ENCODE data around the gene DNAH10. TPM values are rescaled to one million over a fixed set of nuclear protein-coding genes. Genes with fewer than 3 reads are reported as not detected.

DNAH10 gene
- total RNA-seq, 1 donor from 2014 or later = 0.54 TPM

GRCh38 chr12:123950476-123951349 is 188.6 kb downstream of the DNAH10 start:
- H3K27me3 ChIP-seq (ENCODE audit: insufficient read depth, low read length) = no peaks in the 10 kb centered on the region
- H3K4me3 Mint-ChIP-seq (ENCODE audit: unreplicated experiment) = no peak overlapping the region
- H3K27me3 Mint-ChIP-seq (ENCODE audit: low read depth, unreplicated experiment) = no peaks in the 10 kb centered on the region
- no peaks in the 10 kb centered on the region for H3K36me3 ChIP-seq (ENCODE audit: insufficient read depth, low read length)
- no peak overlapping the region for H2AFZ ChIP-seq (ENCODE audit: low read depth, low read length)
- no peak for FAIRE-seq
- no peaks in the 10 kb centered on the region for H3K9me3 ChIP-seq (ENCODE audit: insufficient read depth, low read depth, low read length)
- no peak overlapping the region for H3K4me2 ChIP-seq (ENCODE audit: low read length)
- H3K4me3 ChIP-seq (ENCODE audit: insufficient read depth, low read depth, low read length) = no peak overlapping the region
- no peak overlapping the region for H3K9ac ChIP-seq (ENCODE audit: low read length)
- H4K20me1 ChIP-seq (ENCODE audit: insufficient read depth, low read length) = peaks cover 35% of the 10 kb centered on the region
- H3K4me1 Mint-ChIP-seq (ENCODE audit: low read depth, unreplicated experiment) = peaks cover 2% of the 10 kb centered on the region
- H3K79me2 ChIP-seq (ENCODE audit: insufficient read depth, low read length) = peaks cover 7% of the 10 kb centered on the region
- TF ChIP-seq CTCF (IDR thresholded peaks at IDR 0.05; ENCODE audit: insufficient read depth, low read depth, low read length) (no peak), EZH2 (IDR thresholded peaks at IDR 0.05; ENCODE audit: insufficient read depth, low read length) (no peak)
- H3K36me3 Mint-ChIP-seq (ENCODE audit: low read depth, unreplicated experiment) = peaks cover 21% of the 10 kb centered on the region
- DNase-seq (ENCODE audit: low read depth) = no peak
- no peaks in the 10 kb centered on the region for H3K9me3 Mint-ChIP-seq (ENCODE audit: unreplicated experiment)
- H3K27ac ChIP-seq (ENCODE audit: low read depth, low read length) = no peak overlapping the region
- H3K4me1 ChIP-seq (ENCODE audit: insufficient read depth, low read length) = peaks cover 18% of the 10 kb centered on the region
- no peak overlapping the region for H3K27ac Mint-ChIP-seq (ENCODE audit: unreplicated experiment)

DNA sequence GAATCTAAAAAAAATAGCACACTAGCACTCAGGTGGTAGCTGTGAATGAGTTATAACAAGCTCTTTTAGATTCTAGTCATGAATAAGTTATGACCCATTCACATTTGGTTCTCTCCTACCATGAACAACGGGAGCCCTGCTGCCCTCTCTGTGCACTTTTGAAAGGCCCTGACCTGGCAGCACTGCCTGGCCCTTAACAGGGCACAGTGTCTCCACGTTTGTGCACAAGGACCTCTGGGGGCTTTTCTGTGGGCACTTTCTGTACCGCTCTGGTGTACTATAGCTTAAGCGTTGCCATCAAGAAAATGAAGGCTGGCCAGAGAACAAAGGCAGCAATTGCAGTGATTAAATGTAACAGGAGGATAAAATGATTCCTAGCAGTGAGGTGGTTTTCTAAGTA is 189.4 kb downstream of the DNAH10 start:
- Mint-ChIP-seq H3K4me3 (ENCODE audit: unreplicated experiment) (no peak overlapping the region), H3K27me3 (ENCODE audit: low read depth, unreplicated experiment) (no peaks in the 10 kb centered on the region), H3K4me1 (ENCODE audit: low read depth, unreplicated experiment) (peaks cover 2% of the 10 kb centered on the region), H3K27ac (ENCODE audit: unreplicated experiment) (no peak overlapping the region), H3K9me3 (ENCODE audit: unreplicated experiment) (no peaks in the 10 kb centered on the region), H3K36me3 (ENCODE audit: low read depth, unreplicated experiment) (peaks cover 19% of the 10 kb centered on the region)
- H3K4me2 ChIP-seq (ENCODE audit: low read length) = no peak overlapping the region
- no peaks in the 10 kb centered on the region for H3K36me3 ChIP-seq (ENCODE audit: insufficient read depth, low read length)
- TF ChIP-seq CTCF (IDR thresholded peaks at IDR 0.05; ENCODE audit: insufficient read depth, low read depth, low read length) = no peak
- TF ChIP-seq EZH2 (IDR thresholded peaks at IDR 0.05; ENCODE audit: insufficient read depth, low read length) = no peak
- H2AFZ ChIP-seq (ENCODE audit: low read depth, low read length) = no peak overlapping the region
- no peaks in the 10 kb centered on the region for H3K27me3 ChIP-seq (ENCODE audit: insufficient read depth, low read length)
- FAIRE-seq (no peak), DNase-seq (ENCODE audit: low read depth) (no peak)
- H3K4me1 ChIP-seq (ENCODE audit: insufficient read depth, low read length) = peaks cover 18% of the 10 kb centered on the region
- H3K27ac ChIP-seq (ENCODE audit: low read depth, low read length) = no peak overlapping the region
- H3K9me3 ChIP-seq (ENCODE audit: insufficient read depth, low read depth, low read length) = no peaks in the 10 kb centered on the region
- H3K9ac ChIP-seq (ENCODE audit: low read length) = no peak overlapping the region
- peaks cover 35% of the 10 kb centered on the region for H4K20me1 ChIP-seq (ENCODE audit: insufficient read depth, low read length)
- H3K79me2 ChIP-seq (ENCODE audit: insufficient read depth, low read length) = peaks cover 7% of the 10 kb centered on the region
- H3K4me3 ChIP-seq (ENCODE audit: insufficient read depth, low read depth, low read length) = no peak overlapping the region

- Histone ChIP-seq H3K4me1 (ENCODE audit: insufficient read depth, low read length) (peaks cover 18% of the 10 kb centered on the region), H3K4me2 (ENCODE audit: low read length) (peak overlapping the region; percentile 40), H3K36me3 (ENCODE audit: insufficient read depth, low read length) (no peaks in the 10 kb centered on the region), H3K27me3 (ENCODE audit: insufficient read depth, low read length) (no peaks in the 10 kb centered on the region), H3K9me3 (ENCODE audit: insufficient read depth, low read depth, low read length) (no peaks in the 10 kb centered on the region), H2AFZ (ENCODE audit: low read depth, low read length) (no peak overlapping the region), H3K4me3 (ENCODE audit: insufficient read depth, low read depth, low read length) (no peak overlapping the region), H3K79me2 (ENCODE audit: insufficient read depth, low read length) (peaks cover 7% of the 10 kb centered on the region), H3K9ac (ENCODE audit: low read length) (no peak overlapping the region), H3K27ac (ENCODE audit: low read depth, low read length) (no peak overlapping the region), H4K20me1 (ENCODE audit: insufficient read depth, low read length) (peaks cover 36% of the 10 kb centered on the region)
- H3K4me3 Mint-ChIP-seq (ENCODE audit: unreplicated experiment) = no peak overlapping the region
- TF ChIP-seq EZH2 (IDR thresholded peaks at IDR 0.05; ENCODE audit: insufficient read depth, low read length) = no peak
- no peak for TF ChIP-seq CTCF (IDR thresholded peaks at IDR 0.05; ENCODE audit: insufficient read depth, low read depth, low read length)
- H3K9me3 Mint-ChIP-seq (ENCODE audit: unreplicated experiment) = no peaks in the 10 kb centered on the region
- peaks cover 2% of the 10 kb centered on the region for H3K4me1 Mint-ChIP-seq (ENCODE audit: low read depth, unreplicated experiment)
- no peak for DNase-seq (ENCODE audit: low read depth)
- H3K36me3 Mint-ChIP-seq (ENCODE audit: low read depth, unreplicated experiment) = peaks cover 19% of the 10 kb centered on the region
- FAIRE-seq = no peak
- H3K27me3 Mint-ChIP-seq (ENCODE audit: low read depth, unreplicated experiment) = no peaks in the 10 kb centered on the region
- no peak overlapping the region for H3K27ac Mint-ChIP-seq (ENCODE audit: unreplicated experiment)
These were observed 189.9 kb downstream of the DNAH10 start for GRCh38 chr12:123952037-123952436.

Measured in astrocyte (in vitro differentiated cells and primary cell).